Measurements from ENCODE around the gene CLPTM1. TPM values are rescaled to one million over a fixed set of nuclear protein-coding genes. Genes with fewer than 3 reads are reported as not detected.
"Not testable (repeated sequence)": the region's sequence is repeated elsewhere in the genome, so short reads cannot be mapped to it uniquely, and the experiment has no call there.

The CLPTM1 gene
- total RNA-seq, 2 experiments from 2014 or later = 70.6 to 72.8 TPM

DNA sequence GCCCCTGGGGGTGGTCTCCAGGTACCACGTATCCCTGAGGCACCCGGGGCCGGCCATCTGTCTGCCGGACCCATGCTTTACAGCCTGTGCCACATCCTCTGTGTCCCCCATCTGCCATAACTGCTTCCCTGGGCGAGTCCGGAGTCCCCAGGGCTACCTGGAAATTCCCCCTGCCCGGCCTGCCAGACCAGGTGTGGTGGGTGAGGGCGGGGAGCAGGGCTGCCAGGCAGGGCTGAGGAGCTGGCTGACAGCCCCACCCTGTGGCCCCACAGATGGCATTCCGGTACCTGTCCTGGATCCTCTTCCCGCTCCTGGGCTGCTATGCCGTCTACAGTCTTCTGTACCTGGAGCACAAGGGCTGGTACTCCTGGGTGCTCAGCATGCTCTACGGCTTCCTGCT, 35.8 kb downstream of the CLPTM1 start:
- Mint-ChIP-seq H3K9me3 (no peaks in the 10 kb centered on the region), H3K4me1 (no peaks in the 10 kb centered on the region), H3K27ac (no peak overlapping the region), H3K36me3 (ENCODE audit: low read depth) (peaks cover 9% of the 10 kb centered on the region), H3K27me3 (no peaks in the 10 kb centered on the region), H3K4me3 (no peak overlapping the region)
- ChIA-PET POLR2A (no interaction called here), CTCF (interaction anchor here (0.6 to 1.3 kb wide), 2 partner anchors 10 to 24 kb away, joined by 3 to 4 read pairs; partner anchors contain the start of gene RELB)
- no peak for DNase-seq

DNA sequence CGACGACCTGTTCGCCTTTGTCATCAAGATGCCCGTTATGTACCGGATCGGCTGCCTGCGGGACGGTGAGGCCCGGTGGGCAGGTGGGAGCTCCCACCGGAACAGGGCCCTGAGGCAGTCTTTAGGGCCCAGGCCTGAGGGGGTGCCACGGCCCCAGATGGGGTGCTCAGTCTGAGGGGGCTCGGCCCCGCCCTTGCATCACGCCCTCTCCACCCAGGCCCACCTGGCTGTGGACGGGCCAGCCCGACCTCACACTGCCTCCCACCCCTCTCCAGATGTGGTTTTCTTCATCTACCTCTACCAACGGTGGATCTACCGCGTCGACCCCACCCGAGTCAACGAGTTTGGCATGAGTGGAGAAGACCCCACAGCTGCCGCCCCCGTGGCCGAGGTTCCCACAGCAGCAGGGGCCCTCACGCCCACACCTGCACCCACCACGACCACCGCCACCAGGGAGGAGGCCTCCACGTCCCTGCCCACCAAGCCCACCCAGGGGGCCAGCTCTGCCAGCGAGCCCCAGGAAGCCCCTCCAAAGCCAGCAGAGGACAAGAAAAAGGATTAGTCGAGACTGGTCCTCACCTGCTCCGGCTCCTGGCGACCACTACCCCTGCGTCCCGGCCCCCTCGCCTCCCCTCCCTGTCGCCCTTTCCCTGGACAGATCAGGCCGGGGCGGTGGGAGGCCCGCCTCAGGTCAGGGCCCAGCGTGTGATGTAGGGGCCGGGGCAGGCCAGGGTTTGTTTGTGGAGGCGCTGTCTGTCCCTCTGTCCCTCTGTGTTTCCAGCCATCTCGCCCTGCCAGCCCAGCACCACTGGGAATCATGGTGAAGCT, 37.4 kb downstream of the CLPTM1 start:
- no peaks in the 10 kb centered on the region for H3K4me1 Mint-ChIP-seq
- ChIA-PET CTCF (no interaction called here), POLR2A (no interaction called here)
- no peak for DNase-seq
- H3K27ac Mint-ChIP-seq = no peak overlapping the region
- no peak overlapping the region for H3K4me3 Mint-ChIP-seq
- peaks cover 6% of the 10 kb centered on the region for H3K36me3 Mint-ChIP-seq (ENCODE audit: low read depth)
- no peaks in the 10 kb centered on the region for H3K27me3 Mint-ChIP-seq
- H3K9me3 Mint-ChIP-seq = no peaks in the 10 kb centered on the region

DNA sequence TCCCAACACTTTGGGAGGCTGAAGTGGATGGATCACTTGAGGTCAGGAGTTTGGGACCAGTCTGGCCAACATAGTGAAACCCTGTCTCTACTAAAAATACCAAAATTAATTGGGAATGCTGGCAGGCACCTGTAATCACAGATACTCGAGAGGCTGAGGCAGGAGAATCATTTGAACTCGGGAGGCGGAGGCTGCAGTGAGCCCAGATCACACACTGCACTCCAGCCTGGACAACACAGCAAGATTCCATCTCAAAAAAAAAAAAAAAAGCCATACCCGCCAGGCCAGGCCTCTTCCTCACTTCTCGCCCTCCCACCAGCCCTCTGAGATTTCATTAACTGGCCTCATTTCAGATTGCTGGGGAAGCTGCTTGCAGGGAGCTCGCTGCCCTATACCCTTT, 38.3 kb downstream of the CLPTM1 start:
- Mint-ChIP-seq H3K4me1 (no peaks in the 10 kb centered on the region), H3K27me3 (no peaks in the 10 kb centered on the region), H3K27ac (no peak overlapping the region), H3K36me3 (ENCODE audit: low read depth) (peaks cover 6% of the 10 kb centered on the region), H3K9me3 (no peaks in the 10 kb centered on the region), H3K4me3 (no peak overlapping the region)
- DNase-seq = no peak
- POLR2A ChIA-PET = no interaction called here
- CTCF ChIA-PET = no interaction called here

DNA sequence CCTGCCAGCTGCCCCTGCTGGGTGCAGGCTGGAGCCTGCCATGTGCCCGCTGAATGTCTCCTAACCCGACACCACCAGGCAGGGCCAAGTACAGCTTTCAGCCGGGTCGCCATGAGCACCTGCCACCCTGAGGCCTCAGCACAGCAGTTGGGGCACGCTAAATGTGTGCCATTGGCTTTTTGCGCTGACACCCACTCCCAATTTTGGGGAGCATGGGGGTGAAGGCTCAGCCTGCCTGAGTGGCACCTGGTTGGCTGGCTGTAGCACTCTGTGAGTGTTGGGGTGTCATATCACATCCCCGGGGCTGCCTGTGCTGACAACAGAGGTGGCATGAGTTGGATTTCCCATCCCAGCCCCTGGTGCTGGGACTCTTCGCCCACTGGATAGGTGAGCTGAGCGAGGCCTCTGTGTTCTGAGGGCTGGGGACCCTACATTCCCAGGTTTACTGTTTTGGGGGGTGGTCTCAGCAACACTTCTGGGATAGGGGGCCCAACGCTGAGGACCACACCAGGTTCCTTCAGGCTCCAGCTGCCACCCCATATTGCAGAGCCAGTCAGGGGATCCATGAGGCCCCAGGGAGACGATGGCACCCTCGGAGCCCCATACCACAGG, 38.9 kb downstream of the CLPTM1 start:
- Mint-ChIP-seq H3K4me1 (no peaks in the 10 kb centered on the region), H3K36me3 (ENCODE audit: low read depth) (peaks cover 4% of the 10 kb centered on the region), H3K9me3 (no peaks in the 10 kb centered on the region), H3K27ac (no peak overlapping the region), H3K4me3 (no peak overlapping the region), H3K27me3 (no peaks in the 10 kb centered on the region)
- CTCF ChIA-PET = interaction anchor here (1.2 kb wide), 1 partner anchor 10 kb away, joined by 3 read pairs; no protein-coding TSS in a partner anchor
- POLR2A ChIA-PET = no interaction called here
- no peak for DNase-seq

DNA sequence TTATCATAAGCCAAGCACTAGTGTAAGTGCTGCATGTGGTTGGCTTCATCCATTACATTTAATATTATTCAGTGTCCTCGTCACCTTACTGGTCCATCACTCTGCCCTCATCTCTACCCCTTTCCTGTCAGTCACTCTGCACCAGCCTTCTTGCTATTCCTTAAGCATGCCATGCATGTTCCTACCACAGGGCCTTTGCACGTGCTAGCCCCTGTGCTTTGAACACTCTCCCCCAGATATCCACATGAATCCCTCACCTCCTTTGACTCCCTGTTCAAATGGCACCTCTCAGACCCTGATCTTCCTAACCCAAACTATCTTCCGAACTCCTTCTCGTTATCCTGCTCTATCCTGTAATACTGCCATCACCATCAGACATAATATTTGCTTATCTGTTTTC, 42.8 kb downstream of the CLPTM1 start:
- POLR2A ChIA-PET = no interaction called here
- Mint-ChIP-seq H3K27ac (no peak overlapping the region), H3K27me3 (no peaks in the 10 kb centered on the region), H3K4me3 (no peak overlapping the region), H3K36me3 (ENCODE audit: low read depth) (peaks cover 4% of the 10 kb centered on the region), H3K9me3 (no peaks in the 10 kb centered on the region), H3K4me1 (peaks cover 19% of the 10 kb centered on the region)
- DNase-seq = no peak
- CTCF ChIA-PET = no interaction called here

DNA sequence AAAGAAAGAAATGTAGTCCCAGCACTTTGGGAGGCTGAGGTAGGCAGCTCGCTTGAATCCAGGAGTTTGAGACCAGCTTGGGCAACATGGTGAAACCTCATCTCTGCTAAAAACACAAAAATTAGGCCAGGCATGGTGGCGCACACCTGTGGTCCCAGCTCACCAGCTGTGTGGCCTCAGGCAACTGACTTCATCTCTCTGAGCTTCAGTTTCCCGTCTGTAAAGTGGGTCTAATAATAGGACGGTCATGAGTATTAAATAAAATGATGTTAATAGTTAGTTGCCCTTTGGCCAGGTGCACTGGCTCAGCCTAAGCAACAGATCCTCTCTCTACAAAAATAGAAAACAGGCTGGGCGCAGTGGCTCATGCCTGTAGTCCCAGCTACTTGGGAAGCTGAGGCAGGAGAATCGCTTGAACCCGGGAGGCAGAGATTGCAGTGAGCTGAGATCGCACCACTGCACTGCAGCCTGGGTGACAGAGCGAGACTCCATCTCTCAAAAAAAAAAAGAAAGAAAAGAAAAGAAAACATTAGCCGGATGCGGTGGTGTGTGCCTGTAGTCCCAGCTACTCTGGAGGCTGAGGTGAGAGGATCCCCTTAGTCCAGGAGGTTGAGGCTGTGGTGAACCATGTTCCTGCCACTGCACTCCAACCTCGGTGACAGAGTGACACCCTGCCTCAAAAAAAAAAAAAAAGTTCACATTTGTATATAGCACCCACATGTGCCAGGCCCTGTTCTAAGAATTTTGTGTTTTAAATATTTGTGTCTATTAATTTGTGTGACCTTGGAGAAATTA, 44.1 kb downstream of the CLPTM1 start:
- H3K9me3 Mint-ChIP-seq; H3K27ac Mint-ChIP-seq; H3K27me3 Mint-ChIP-seq; DNase-seq; POLR2A ChIA-PET; H3K36me3 Mint-ChIP-seq (ENCODE audit: low read depth); H3K4me3 Mint-ChIP-seq: not testable (repeated sequence)
- H3K4me1 Mint-ChIP-seq = peaks cover 21% of the 10 kb centered on the region
- CTCF ChIA-PET = interaction anchor here (1.0 to 2.3 kb wide), 3 partner anchors 10 to 92 kb away, joined by 3 to 10 read pairs (median 5); no protein-coding TSS in a partner anchor

DNA sequence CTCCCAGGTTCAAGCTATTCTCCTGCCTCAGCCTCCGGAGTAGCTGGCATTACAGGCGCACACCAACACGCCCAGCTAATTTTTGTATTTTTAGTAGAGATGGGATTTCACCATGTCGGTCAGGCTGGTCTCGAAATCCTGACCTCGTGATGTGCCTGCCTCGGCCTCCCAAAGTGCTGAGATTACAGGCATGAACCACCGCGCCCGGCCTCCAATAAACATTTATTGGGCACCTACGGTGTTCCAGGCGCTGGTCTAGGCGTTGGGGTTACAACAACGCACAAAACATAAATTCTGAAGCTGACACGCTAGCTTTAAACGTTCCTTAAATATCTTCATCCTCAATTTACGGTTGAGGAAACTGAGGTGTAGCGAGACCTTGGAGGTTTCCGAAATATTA, 45.5 kb downstream of the CLPTM1 start:
- peak overlapping the region; percentile 77 for H3K27ac Mint-ChIP-seq
- not testable (repeated sequence) for H3K36me3 Mint-ChIP-seq (ENCODE audit: low read depth)

DNA sequence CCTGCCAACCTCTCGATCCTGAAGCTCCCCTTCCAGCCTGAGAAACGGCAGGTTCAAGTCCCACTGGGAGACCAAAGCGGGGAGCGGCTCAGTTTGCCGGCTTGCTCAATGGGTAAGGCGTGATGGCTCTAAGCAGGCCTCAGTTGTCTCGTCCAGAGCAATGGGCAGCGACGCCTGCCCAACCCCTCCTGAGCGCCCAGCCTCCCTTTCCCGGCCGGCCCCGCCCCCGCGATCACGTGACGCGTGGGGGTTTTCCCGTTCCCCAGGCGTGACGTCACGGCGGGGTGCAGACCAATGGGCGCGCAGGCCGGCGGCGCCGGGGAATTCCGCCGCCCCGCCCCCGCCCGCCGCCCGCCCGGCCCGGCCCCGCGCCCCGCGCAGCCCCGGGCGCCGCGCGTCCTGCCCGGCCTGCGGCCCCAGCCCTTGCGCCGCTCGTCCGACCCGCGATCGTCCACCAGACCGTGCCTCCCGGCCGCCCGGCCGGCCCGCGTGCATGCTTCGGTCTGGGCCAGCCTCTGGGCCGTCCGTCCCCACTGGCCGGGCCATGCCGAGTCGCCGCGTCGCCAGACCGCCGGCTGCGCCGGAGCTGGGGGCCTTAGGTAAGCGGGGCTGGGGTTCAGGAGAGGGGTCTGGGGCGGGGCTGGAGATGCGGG, 46.0 kb downstream of the CLPTM1 start, which contains the start of gene RELB:
TSS of gene RELB (plus strand) at position 378 of the 653 bp plus-strand sequence. CDS start at position 494, 116 bp downstream.
- H3K4me3 Mint-ChIP-seq = peak within 1 kb of the TSS; percentile 96
- POLR2A ChIA-PET = no interaction called here
- H3K36me3 Mint-ChIP-seq (ENCODE audit: low read depth) = peaks cover 4% of the 10 kb centered on the region
- H3K4me1 Mint-ChIP-seq = peaks cover 24% of the 10 kb centered on the region
- CTCF ChIA-PET = interaction anchor here (1.2 to 1.7 kb wide), 3 partner anchors 10 to 92 kb away, joined by 4 to 12 read pairs (median 4); partner anchors contain the start of gene PPP1R37
- peak within 1 kb of the TSS; percentile 100 for H3K27ac Mint-ChIP-seq
- DNase-seq = peak; percentile 93
- no peaks in the 10 kb centered on the region for H3K27me3 Mint-ChIP-seq
- H3K9me3 Mint-ChIP-seq = no peaks in the 10 kb centered on the region

More for the DNA sequence above, 45.5 kb downstream of the CLPTM1 start:
- CTCF ChIA-PET = interaction anchor here (1.0 to 2.3 kb wide), 5 partner anchors 9 to 92 kb away, joined by 3 to 12 read pairs (median 4); partner anchors contain the start of gene PPP1R37
- Mint-ChIP-seq H3K4me3 (peak overlapping the region; percentile 60), H3K4me1 (peaks cover 21% of the 10 kb centered on the region)
- POLR2A ChIA-PET, H3K27me3 Mint-ChIP-seq, DNase-seq, H3K9me3 Mint-ChIP-seq: not testable (repeated sequence)

DNA sequence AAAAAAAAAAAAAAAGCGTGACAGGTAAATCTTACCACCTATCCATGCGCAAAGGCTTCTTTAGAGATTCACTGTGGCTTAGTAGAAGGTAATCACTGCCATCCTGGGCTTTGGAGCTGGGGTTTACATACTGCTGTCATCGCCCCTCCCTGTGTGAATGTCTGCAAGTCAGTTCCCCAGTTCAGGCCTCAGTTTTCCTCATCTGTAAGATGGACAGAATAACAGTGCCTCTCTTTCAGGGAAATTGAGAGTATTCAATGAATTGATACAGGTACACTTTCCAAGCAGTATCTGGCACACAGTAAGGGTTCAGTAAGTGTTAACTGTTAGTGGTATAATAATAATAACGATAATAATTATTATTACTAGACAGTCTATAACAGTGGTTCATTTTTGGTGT, 48.3 kb downstream of the CLPTM1 start:
- Mint-ChIP-seq H3K4me3 (no peak overlapping the region), H3K36me3 (ENCODE audit: low read depth) (peaks cover 7% of the 10 kb centered on the region), H3K27ac (peak overlapping the region; percentile 71), H3K4me1 (peaks cover 29% of the 10 kb centered on the region), H3K9me3 (no peaks in the 10 kb centered on the region), H3K27me3 (no peaks in the 10 kb centered on the region)
- POLR2A ChIA-PET = no interaction called here
- CTCF ChIA-PET = no interaction called here
- no peak for DNase-seq

DNA sequence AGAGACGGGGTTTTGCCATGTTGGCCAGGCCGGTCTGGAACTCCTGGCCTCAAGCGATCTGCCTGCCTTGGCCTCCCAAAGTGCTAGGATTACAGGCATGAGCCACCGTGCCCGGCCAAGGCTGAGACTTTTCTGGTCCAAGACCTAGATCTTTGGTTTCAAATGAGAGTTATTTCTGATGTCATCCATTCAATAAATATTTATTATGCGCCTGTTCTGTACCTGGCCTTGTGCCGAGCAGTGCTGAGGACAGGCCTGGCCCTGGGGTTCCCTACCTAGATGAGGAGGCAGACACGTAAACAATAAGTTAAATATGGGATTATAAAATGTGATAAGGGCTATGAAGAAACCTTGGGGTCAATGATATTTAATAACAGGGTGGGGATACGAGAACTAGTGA, 50.6 kb downstream of the CLPTM1 start:
- peaks cover 7% of the 10 kb centered on the region for H3K36me3 Mint-ChIP-seq (ENCODE audit: low read depth)

DNA sequence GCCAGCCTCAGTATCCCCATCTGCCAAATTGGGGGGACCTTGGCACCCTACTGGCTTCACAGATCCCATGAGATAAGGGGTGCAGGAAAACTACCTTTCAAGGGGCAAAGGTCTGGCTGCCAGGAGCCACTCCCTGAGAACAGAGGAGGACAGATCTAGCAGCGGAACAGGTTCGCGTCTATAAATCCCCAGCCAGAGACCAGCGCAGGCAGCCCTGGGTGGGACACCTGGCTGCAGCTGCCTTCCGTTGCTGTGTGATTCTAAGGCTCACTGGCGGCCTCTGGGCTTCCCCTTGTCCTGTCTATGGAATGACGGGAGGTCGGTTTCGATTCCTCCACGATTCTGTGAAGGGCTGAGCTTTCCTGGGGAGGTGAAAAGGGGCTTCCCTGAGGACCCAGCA, 53.4 kb downstream of the CLPTM1 start:
- no peaks in the 10 kb centered on the region for H3K9me3 Mint-ChIP-seq
- POLR2A ChIA-PET = no interaction called here
- H3K4me3 Mint-ChIP-seq = no peak overlapping the region
- peak overlapping the region; percentile 36 for H3K27ac Mint-ChIP-seq
- CTCF ChIA-PET = no interaction called here
- H3K27me3 Mint-ChIP-seq = no peaks in the 10 kb centered on the region
- peaks cover 5% of the 10 kb centered on the region for H3K36me3 Mint-ChIP-seq (ENCODE audit: low read depth)
- DNase-seq = no peak
- peaks cover 8% of the 10 kb centered on the region for H3K4me1 Mint-ChIP-seq

More for the DNA sequence above, 50.6 kb downstream of the CLPTM1 start:
- H3K4me3 Mint-ChIP-seq = no peak overlapping the region
- H3K27me3 Mint-ChIP-seq = no peaks in the 10 kb centered on the region
- no peaks in the 10 kb centered on the region for H3K9me3 Mint-ChIP-seq
- H3K27ac Mint-ChIP-seq = peak overlapping the region; percentile 50
- ChIA-PET POLR2A (no interaction called here), CTCF (no interaction called here)
- peaks cover 22% of the 10 kb centered on the region for H3K4me1 Mint-ChIP-seq
- DNase-seq = no peak

DNA sequence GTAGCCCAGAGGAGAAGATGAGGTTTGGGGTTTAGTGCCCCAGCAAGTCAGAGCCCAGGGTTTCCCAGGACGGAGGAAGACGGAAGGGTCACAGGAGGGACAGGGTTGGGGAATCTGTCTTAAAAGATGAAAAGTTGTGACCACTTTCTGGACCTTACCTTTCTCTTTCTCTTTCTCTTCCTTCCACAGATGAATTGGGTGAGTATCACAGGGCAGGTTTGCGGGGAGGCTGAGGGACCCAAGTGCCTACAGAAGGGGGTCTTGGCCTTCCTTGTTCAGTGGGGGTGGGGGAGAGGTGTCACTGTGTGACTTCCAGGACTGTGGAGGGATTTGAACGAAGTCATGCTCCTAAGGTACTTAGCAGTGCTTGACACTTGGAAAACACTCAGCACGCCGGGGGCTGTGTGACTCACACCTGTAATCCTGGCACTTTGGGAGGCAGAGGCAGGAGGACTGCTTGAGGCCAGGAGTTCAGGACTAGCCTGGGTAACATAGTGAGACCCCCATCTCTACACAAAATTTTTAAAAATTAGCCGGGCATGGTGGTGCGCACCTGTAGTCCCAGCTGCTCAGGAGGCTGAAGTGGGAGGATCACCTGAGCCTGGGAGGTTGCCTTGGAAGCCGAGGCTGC, 54.6 kb downstream of the CLPTM1 start:
- Mint-ChIP-seq H3K27ac (peak overlapping the region; percentile 9), H3K4me3 (no peak overlapping the region), H3K27me3 (no peaks in the 10 kb centered on the region), H3K9me3 (no peaks in the 10 kb centered on the region), H3K4me1 (peaks cover 8% of the 10 kb centered on the region), H3K36me3 (ENCODE audit: low read depth) (peaks cover 5% of the 10 kb centered on the region)
- DNase-seq = no peak
- ChIA-PET POLR2A (no interaction called here), CTCF (no interaction called here)
